Choroid plexus epithelial cell (primary cell): ENCODE measurements around the gene RGS17.
"Not testable (repeated sequence)": the region's sequence is repeated elsewhere in the genome, so short reads cannot be mapped to it uniquely, and the experiment has no call there.

Source experiments
- DNase-seq: peaks from one replicate; pipeline ENCODE4 v3.0.0-alpha.2; 2010; ENCODE audit warnings: low read depth
- H3K4me3 ChIP-seq: 2 replicates; pipeline ENCODE4 v1.5.1; 2011; ENCODE audit warnings: low read depth, mild to moderate bottlenecking, control low read depth, low read length, moderate library complexity
- CTCF ChIP-seq: conservative IDR thresholded peaks from 2 replicates; pipeline ENCODE4 v1.5.1; 2011; ENCODE audit warnings: low read depth, mild to moderate bottlenecking, control low read depth, inconsistent platforms, low read length, moderate library complexity

The RGS17 gene

GRCh38 chr6:153015094-153015640 is 115.9 kb downstream of the RGS17 start:
- no peak for TF ChIP-seq CTCF
- no peak overlapping the region for H3K4me3 ChIP-seq
- DNase-seq, result no peak

- TF ChIP-seq CTCF, result no peak
- peak; percentile 49 for DNase-seq
- no peak overlapping the region for H3K4me3 ChIP-seq
These were observed 117.6 kb downstream of the RGS17 start for GRCh38 chr6:153013438-153013837.

- no peak overlapping the region for H3K4me3 ChIP-seq
- DNase-seq, result no peak
- TF ChIP-seq CTCF, result no peak
These were observed 118.2 kb downstream of the RGS17 start for GRCh38 chr6:153012856-153013255.

- H3K4me3 ChIP-seq, result peak overlapping the region; percentile 72
- TF ChIP-seq CTCF, result no peak
- DNase-seq, result peak; percentile 43
These were observed 127.8 kb downstream of the RGS17 start for GRCh38 chr6:153003366-153003690.

- peak; percentile 97 for DNase-seq
- H3K4me3 ChIP-seq, result peak within 1 kb of the TSS; percentile 72
- no peak for TF ChIP-seq CTCF
These were observed 128.3 kb downstream of the RGS17 start, which contains the start of gene MTRF1L for GRCh38 chr6:153002613-153003365. MTRF1L (minus strand) TSS chr6:153002709; CDS start chr6:153002685, 24 bp downstream.

GRCh38 chr6:153001767-153002612 is 129.1 kb downstream of the RGS17 start:
- H3K4me3 ChIP-seq, result peak overlapping the region; percentile 72
- DNase-seq, result peak; percentile 34
- TF ChIP-seq CTCF, result no peak

- not testable (repeated sequence) for DNase-seq, H3K4me3 ChIP-seq
These were observed 130.3 kb downstream of the RGS17 start for GRCh38 chr6:153000790-153001189.
